Measurements from ENCODE around the gene MED14.

DNA sequence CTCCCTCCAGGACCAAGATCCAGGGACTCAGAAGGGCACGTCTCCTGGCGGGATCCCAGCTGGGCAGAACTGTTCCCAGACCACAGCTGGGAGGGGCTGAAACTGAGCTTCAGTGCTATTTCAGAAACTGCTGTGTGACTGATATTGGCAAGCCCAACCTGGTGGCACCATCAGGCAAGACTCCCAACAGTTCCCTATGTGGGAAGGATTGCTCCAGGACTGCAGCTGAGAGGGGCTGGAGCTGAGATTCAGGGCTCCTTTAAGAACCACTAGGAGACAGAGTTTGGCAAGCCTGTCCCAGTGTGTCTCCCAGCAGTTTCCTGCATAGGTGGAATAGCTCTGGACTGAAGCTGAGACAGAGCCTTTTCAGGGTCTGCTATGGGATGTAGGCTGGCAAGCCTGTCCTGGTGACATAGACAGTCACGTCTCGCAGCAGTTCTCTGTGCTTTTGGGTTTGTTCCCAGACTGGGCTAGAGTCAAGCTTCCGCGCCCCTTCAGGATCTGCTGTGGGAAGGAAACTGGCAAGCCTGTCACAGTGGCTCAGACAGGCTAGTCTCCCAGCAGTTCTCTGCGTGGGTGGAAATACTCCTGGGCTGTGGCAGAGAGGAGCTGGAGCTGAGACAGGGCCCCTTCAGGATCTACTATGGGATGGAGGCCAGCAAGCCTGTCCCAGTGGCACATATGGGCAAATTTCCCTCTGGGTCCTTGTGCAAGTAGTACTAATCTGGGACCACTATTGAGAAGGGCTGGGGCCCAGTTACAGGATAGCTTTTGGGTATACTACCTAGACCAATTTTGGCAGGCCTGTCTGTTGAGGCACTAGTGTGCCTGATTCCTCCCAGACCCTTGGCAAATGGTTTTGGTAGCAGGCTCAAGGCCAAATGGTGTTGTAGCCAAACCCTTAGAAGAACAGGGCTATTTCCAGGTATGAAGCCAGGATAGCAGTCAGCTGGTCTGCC, 20.2 kb upstream of the MED14 start:
- TF ChIP-seq, protein P1, sequence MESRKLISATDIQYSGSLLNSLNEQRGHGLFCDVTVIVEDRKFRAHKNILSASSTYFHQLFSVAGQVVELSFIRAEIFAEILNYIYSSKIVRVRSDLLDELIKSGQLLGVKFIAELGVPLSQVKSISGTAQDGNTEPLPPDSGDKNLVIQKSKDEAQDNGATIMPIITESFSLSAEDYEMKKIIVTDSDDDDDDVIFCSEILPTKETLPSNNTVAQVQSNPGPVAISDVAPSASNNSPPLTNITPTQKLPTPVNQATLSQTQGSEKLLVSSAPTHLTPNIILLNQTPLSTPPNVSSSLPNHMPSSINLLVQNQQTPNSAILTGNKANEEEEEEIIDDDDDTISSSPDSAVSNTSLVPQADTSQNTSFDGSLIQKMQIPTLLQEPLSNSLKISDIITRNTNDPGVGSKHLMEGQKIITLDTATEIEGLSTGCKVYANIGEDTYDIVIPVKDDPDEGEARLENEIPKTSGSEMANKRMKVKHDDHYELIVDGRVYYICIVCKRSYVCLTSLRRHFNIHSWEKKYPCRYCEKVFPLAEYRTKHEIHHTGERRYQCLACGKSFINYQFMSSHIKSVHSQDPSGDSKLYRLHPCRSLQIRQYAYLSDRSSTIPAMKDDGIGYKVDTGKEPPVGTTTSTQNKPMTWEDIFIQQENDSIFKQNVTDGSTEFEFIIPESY (IDR thresholded peaks at IDR 0.05), result no peak
- TF ChIP-seq YY1 (IDR thresholded peaks at IDR 0.05; ENCODE audit: low read depth, low read length) (no peak), HDAC6 (IDR thresholded peaks at IDR 0.05; ENCODE audit: unreplicated experiment) (no peak)

Data from GM12878 (cell line).